ENCODE measurements around the gene ALPK3. TPM values are rescaled to one million over a fixed set of nuclear protein-coding genes. Genes with fewer than 3 reads are reported as not detected.

ALPK3 gene
- total and polyA plus RNA-seq, 4 experiments from 2014 or later, result 0.01 to 0.58 (median 0.26) TPM; not detected in 1

Other genes with a start within 250 kb of the ALPK3 start
- gene ZSCAN2, start 216.3 kb upstream of the ALPK3 start, total RNA-seq, result 10 to 100 TPM; 11.4 to 14.1 TPM
- gene ZSCAN2, start 216.3 kb upstream of the ALPK3 start, polyA plus RNA-seq, result 1 to 10 TPM; 3.3 to 4.5 TPM
- 10 to 100 TPM; 39.4 to 42.5 TPM for gene WDR73, start 163.1 kb upstream of the ALPK3 start, total RNA-seq
- 10 to 100 TPM; 13.3 to 18.4 TPM for gene WDR73, start 163.1 kb upstream of the ALPK3 start, polyA plus RNA-seq
- 1 to 10 TPM; 2.4 to 2.5 TPM for gene NMB, start 159.2 kb upstream of the ALPK3 start, total RNA-seq
- 1 to 10 TPM; 4.0 to 4.1 TPM for gene NMB, start 159.2 kb upstream of the ALPK3 start, polyA plus RNA-seq
- 10 to 100 TPM; 85.0 to 86.8 TPM for gene SEC11A, start 101.2 kb upstream of the ALPK3 start, total RNA-seq
- gene SEC11A, start 101.2 kb upstream of the ALPK3 start, polyA plus RNA-seq, result 100 to 1,000 TPM; 129 to 168 TPM
- gene ZNF592, start 68.8 kb upstream of the ALPK3 start, total RNA-seq, result 10 to 100 TPM; 40.8 to 42.6 TPM
- 10 to 100 TPM in 1 of 2 donors, 1 to 10 TPM in 1; 1.7 to 13.5 TPM for gene ZNF592, start 68.8 kb upstream of the ALPK3 start, polyA plus RNA-seq
- gene SLC28A1, start 67.3 kb downstream of the ALPK3 start, total RNA-seq, result not detected
- gene SLC28A1, start 67.3 kb downstream of the ALPK3 start, polyA plus RNA-seq, result not detected
- gene PDE8A, start 164.5 kb downstream of the ALPK3 start, total RNA-seq, result 10 to 100 TPM; 39.2 to 41.3 TPM
- gene PDE8A, start 164.5 kb downstream of the ALPK3 start, polyA plus RNA-seq, result 1 to 10 TPM; 1.9 to 5.6 TPM